ENCODE data around the gene ENHO. TPM values are rescaled to one million over a fixed set of nuclear protein-coding genes. Genes with fewer than 3 reads are reported as not detected.

ENHO gene
- total and polyA plus RNA-seq, 2 donors (not counting 1 experiment from before 2014, with no cell fraction given): not detected

DNA sequence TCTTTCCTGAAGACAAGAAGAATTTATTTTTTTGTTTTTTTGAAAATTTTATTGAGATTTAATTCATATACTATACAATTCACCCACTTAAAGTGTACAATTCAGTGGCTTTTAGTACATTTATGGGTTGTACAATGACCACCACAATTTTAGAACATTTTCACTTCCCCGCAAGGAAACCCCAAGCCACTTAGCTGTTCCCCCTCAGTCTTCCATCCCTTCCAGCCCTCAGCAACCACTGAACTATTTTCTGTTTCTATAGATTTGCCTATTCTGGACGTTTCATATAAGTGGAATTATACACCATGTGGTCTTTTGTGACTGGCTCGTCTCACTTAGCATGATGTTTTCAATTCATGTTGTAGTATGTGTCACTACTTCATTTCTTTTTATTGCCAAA is 36.2 kb downstream of the ENHO start:
- no peak overlapping the region for H3K27ac Mint-ChIP-seq
- ChIA-PET POLR2A (no interaction called here), CTCF (interaction anchor here (1.5 to 2.9 kb wide), 2 partner anchors 14 to 83 kb away, joined by 3 to 8 read pairs; no protein-coding TSS in a partner anchor)
- Histone ChIP-seq H3K79me2 (ENCODE audit: control insufficient read depth, insufficient read depth, low read length) (no peaks in the 10 kb centered on the region), H3K4me3 (ENCODE audit: control extremely low read depth in 1 of 5, extremely low read depth in 1 of 5, insufficient read depth in 1 of 5, low read depth in 2 of 5, low read length in 4 of 5) (no peak overlapping the region), H3K4me1 (ENCODE audit: control insufficient read depth in 2 of 2, insufficient read depth in 2 of 2, low read length in 2 of 2) (no peaks in the 10 kb centered on the region), H3K27me3 (replicated peaks in 1 of 4; ENCODE audit: control extremely low read depth in 1 of 4, control insufficient read depth in 3 of 4, insufficient read depth in 4 of 4, low read length in 3 of 4) (peaks cover 0 to 22% (median 6%) of the 10 kb centered on the region in 4 experiments), H3K9ac (ENCODE audit: low read length) (no peak overlapping the region), H4K20me1 (ENCODE audit: control insufficient read depth, insufficient read depth, low read length, poor library complexity, severe bottlenecking) (no peaks in the 10 kb centered on the region), H3K36me3 (replicated peaks in 1 of 2; ENCODE audit: control extremely low read depth in 1 of 2, control insufficient read depth in 1 of 2, extremely low read depth in 1 of 2, insufficient read depth in 2 of 2, low read length in 1 of 2) (no peaks in the 10 kb centered on the region), H3K9me3 (ENCODE audit: control extremely low read depth in 1 of 3, control insufficient read depth in 2 of 3, insufficient read depth in 1 of 3, low read length in 2 of 3) (peaks cover 0 to 3% (median 0%) of the 10 kb centered on the region in 3 donors), H3K27ac (ENCODE audit: low read length in 2 of 2) (no peak overlapping the region), H3K4me2 (replicated peaks; ENCODE audit: low read depth, low read length, poor library complexity, severe bottlenecking) (no peak overlapping the region), H2AFZ (ENCODE audit: insufficient read depth, low read depth, low read length, poor library complexity, severe bottlenecking) (no peak overlapping the region)
- intact Hi-C loops (cut with micrococcal nuclease): no loop called here
- H3K4me3 Mint-ChIP-seq: no peak overlapping the region
- ATAC-seq (ENCODE audit: low read depth) (no peak), DNase-seq (no peak)
- TF ChIP-seq, protein P1, sequence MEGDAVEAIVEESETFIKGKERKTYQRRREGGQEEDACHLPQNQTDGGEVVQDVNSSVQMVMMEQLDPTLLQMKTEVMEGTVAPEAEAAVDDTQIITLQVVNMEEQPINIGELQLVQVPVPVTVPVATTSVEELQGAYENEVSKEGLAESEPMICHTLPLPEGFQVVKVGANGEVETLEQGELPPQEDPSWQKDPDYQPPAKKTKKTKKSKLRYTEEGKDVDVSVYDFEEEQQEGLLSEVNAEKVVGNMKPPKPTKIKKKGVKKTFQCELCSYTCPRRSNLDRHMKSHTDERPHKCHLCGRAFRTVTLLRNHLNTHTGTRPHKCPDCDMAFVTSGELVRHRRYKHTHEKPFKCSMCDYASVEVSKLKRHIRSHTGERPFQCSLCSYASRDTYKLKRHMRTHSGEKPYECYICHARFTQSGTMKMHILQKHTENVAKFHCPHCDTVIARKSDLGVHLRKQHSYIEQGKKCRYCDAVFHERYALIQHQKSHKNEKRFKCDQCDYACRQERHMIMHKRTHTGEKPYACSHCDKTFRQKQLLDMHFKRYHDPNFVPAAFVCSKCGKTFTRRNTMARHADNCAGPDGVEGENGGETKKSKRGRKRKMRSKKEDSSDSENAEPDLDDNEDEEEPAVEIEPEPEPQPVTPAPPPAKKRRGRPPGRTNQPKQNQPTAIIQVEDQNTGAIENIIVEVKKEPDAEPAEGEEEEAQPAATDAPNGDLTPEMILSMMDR (IDR thresholded peaks at IDR 0.05): no peak
- TF ChIP-seq EZH2 (IDR thresholded peaks at IDR 0.05; ENCODE audit: borderline replicate concordance, insufficient read depth, low read depth, low read length, poor library complexity, severe bottlenecking): no peak
- WGBS (ENCODE audit: insufficient coverage): no CpG with 5 or more reads among the region's 3 CpGs
- peaks cover 36% of the 10 kb centered on the region for H3K27me3 Mint-ChIP-seq
- H3K4me1 Mint-ChIP-seq: no peaks in the 10 kb centered on the region
- H3K9me3 Mint-ChIP-seq (ENCODE audit: insufficient read depth): no peaks in the 10 kb centered on the region

DNA sequence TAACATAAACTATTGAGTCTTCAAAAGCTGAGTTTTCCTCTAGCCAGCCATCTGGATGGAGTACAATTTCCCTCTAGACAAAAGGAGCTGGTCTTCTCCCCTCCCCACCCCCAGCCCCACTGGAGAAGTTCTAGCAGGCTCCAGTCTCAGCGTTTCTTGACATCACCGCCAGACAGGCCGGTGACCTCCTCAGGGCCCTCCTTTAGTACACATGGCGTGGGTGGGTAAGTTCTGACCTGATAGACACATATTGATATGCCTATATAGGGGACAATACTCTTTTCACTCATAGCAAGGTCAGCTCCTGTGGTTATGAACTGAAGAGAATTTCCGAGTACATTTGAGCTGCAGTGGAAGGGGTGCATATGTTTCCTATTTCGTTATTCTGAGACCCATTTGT is 37.0 kb downstream of the ENHO start:
- Mint-ChIP-seq H3K27me3 (peaks cover 34% of the 10 kb centered on the region), H3K9me3 (ENCODE audit: insufficient read depth) (no peaks in the 10 kb centered on the region), H3K4me3 (no peak overlapping the region), H3K4me1 (no peaks in the 10 kb centered on the region), H3K27ac (no peak overlapping the region)
- ATAC-seq (ENCODE audit: low read depth) (no peak), DNase-seq (no peak)
- no peak for TF ChIP-seq EZH2 (IDR thresholded peaks at IDR 0.05; ENCODE audit: borderline replicate concordance, insufficient read depth, low read depth, low read length, poor library complexity, severe bottlenecking)
- Histone ChIP-seq H3K4me1 (ENCODE audit: control insufficient read depth in 2 of 2, insufficient read depth in 2 of 2, low read length in 2 of 2) (no peaks in the 10 kb centered on the region), H3K4me2 (replicated peaks; ENCODE audit: low read depth, low read length, poor library complexity, severe bottlenecking) (no peak overlapping the region), H3K79me2 (ENCODE audit: control insufficient read depth, insufficient read depth, low read length) (no peaks in the 10 kb centered on the region), H2AFZ (ENCODE audit: insufficient read depth, low read depth, low read length, poor library complexity, severe bottlenecking) (no peak overlapping the region), H3K9me3 (ENCODE audit: control extremely low read depth in 1 of 3, control insufficient read depth in 2 of 3, insufficient read depth in 1 of 3, low read length in 2 of 3) (peaks cover 0 to 3% (median 0%) of the 10 kb centered on the region in 3 donors), H4K20me1 (ENCODE audit: control insufficient read depth, insufficient read depth, low read length, poor library complexity, severe bottlenecking) (no peaks in the 10 kb centered on the region), H3K27ac (ENCODE audit: low read length in 2 of 2) (no peak overlapping the region), H3K36me3 (replicated peaks in 1 of 2; ENCODE audit: control extremely low read depth in 1 of 2, control insufficient read depth in 1 of 2, extremely low read depth in 1 of 2, insufficient read depth in 2 of 2, low read length in 1 of 2) (no peaks in the 10 kb centered on the region), H3K9ac (ENCODE audit: low read length) (no peak overlapping the region), H3K4me3 (ENCODE audit: control extremely low read depth in 1 of 5, extremely low read depth in 1 of 5, insufficient read depth in 1 of 5, low read depth in 2 of 5, low read length in 4 of 5) (no peak overlapping the region), H3K27me3 (replicated peaks in 1 of 4; ENCODE audit: control extremely low read depth in 1 of 4, control insufficient read depth in 3 of 4, insufficient read depth in 4 of 4, low read length in 3 of 4) (peaks cover 0 to 19% (median 6%) of the 10 kb centered on the region in 4 experiments)
- POLR2A ChIA-PET: no interaction called here
- 83% methylated on average over 2 of the region's 6 CpGs for WGBS (ENCODE audit: insufficient coverage)
- CTCF ChIA-PET: interaction anchor here (0.9 to 2.9 kb wide), 2 partner anchors 10 to 15 kb away, joined by 3 to 8 read pairs; no protein-coding TSS in a partner anchor
- intact Hi-C loops (cut with micrococcal nuclease): no loop called here

Data from B cell (primary cell).